Rectal smooth muscle tissue (tissue), 1 donor: ENCODE results near the gene NRG3.

Source experiments
- H3K27ac ChIP-seq: one replicate; pipeline ENCODE4 v1.7.0; 2013; ENCODE audit warnings: low read depth, low read length, inconsistent platforms
- H3K27me3 ChIP-seq: one replicate; pipeline ENCODE4 v1.7.0; 2013; ENCODE audit warnings: low read length; ENCODE audit not compliant: control insufficient read depth, insufficient read depth
- H3K36me3 ChIP-seq: one replicate; pipeline ENCODE4 v1.7.0; 2013; ENCODE audit warnings: low read length; ENCODE audit not compliant: control insufficient read depth, insufficient read depth
- H3K4me1 ChIP-seq: one replicate; pipeline ENCODE4 v1.7.0; 2013; ENCODE audit warnings: low read length; ENCODE audit not compliant: control insufficient read depth, insufficient read depth
- H3K4me3 ChIP-seq: one replicate; pipeline ENCODE4 v1.7.0; 2013; ENCODE audit warnings: low read length
- H3K9ac ChIP-seq: one replicate; pipeline ENCODE4 v1.7.0; 2013; ENCODE audit warnings: low read length

The NRG3 gene

DNA sequence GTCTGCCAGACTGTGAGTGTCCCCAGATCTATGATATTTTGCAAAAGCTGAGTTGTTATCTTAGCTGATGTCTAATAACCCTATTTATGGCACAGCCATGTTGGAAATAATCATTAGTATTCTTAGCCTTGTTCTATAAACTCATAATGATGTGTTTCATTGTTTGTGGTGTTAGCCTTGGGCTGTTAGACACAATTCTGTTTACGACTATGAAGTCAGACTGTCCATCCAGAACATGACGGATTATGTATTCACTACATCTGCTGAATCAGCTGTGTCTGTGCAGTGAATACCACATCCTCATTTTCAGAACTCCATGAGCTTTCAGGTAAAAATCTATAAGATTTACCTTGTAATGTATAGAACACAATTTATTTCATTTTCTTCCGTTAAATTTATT, 577.1 kb downstream of the NRG3 start:
- no peaks in the 10 kb centered on the region for H3K4me1 ChIP-seq
- H3K27ac ChIP-seq, result no peak overlapping the region
- no peaks in the 10 kb centered on the region for H3K27me3 ChIP-seq
- no peak overlapping the region for H3K4me3 ChIP-seq
- H3K36me3 ChIP-seq, result no peaks in the 10 kb centered on the region
- no peak overlapping the region for H3K9ac ChIP-seq

DNA sequence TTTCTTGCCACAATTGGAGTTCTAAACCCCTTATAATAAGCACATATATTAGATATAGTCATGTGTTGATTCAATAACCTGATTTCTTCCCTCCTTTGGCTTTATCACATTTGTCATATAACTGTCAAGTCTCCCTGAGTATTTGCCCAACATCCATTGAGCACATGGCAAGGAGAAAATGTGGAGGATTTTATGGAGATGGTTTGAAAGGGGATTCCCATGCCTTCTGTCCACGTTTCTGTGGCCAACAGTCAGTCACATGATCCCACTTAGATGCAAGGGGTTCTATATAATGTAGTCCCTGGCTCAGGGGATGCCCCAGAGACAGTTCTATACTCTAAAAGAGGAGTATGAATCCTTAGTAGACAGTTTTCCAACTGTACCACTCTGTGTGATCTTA, 577.7 kb downstream of the NRG3 start:
- H3K27me3 ChIP-seq, result no peaks in the 10 kb centered on the region
- no peak overlapping the region for H3K27ac ChIP-seq
- no peak overlapping the region for H3K4me3 ChIP-seq
- H3K4me1 ChIP-seq, result no peaks in the 10 kb centered on the region
- H3K9ac ChIP-seq, result no peak overlapping the region
- no peaks in the 10 kb centered on the region for H3K36me3 ChIP-seq

GRCh38 chr10:82453678-82454293, 578.8 kb downstream of the NRG3 start:
- Histone ChIP-seq H3K27me3 (no peaks in the 10 kb centered on the region), H3K4me1 (no peaks in the 10 kb centered on the region), H3K36me3 (no peaks in the 10 kb centered on the region), H3K27ac (no peak overlapping the region), H3K9ac (no peak overlapping the region), H3K4me3 (no peak overlapping the region)

GRCh38 chr10:82462910-82463551, 588.0 kb downstream of the NRG3 start:
- Histone ChIP-seq H3K27me3 (no peaks in the 10 kb centered on the region), H3K4me1 (no peaks in the 10 kb centered on the region), H3K36me3 (no peaks in the 10 kb centered on the region), H3K9ac (no peak overlapping the region), H3K27ac (no peak overlapping the region), H3K4me3 (no peak overlapping the region)

- H3K9ac ChIP-seq, result no peak overlapping the region
- H3K4me1 ChIP-seq, result no peaks in the 10 kb centered on the region
- H3K36me3 ChIP-seq, result no peaks in the 10 kb centered on the region
- no peak overlapping the region for H3K4me3 ChIP-seq
- no peak overlapping the region for H3K27ac ChIP-seq
- H3K27me3 ChIP-seq, result no peaks in the 10 kb centered on the region
Observed at GRCh38 chr10:82463614-82464013, 588.6 kb downstream of the NRG3 start.

DNA sequence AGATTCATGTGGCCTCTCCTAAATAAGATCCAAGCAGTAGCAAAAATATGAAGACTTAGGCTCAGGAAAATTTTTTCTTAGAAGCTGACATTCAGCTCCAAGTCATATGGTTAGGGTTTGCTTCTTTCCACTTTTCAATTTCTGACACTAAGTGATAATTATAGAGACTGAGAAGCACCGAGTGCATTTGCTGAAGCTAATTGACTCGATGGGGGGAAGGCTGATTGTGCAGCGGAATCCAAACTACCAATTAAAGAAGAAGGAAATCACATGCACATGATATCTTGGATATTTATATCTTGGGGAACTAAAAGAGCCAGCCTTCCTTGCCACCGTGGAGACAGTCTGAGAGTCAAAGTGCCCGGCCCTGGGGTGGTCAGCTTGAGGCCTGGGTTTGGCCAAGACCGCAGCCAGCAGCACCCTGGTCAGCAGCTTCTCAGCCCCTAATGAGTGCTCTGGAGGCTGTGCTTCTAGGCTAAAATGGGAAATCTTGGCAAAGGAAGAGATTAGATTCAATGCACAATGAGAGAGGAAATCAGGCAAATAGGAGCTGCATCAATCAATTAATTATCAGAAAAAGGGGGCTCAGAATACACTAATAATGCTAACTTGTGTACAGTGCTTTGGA, 589.3 kb downstream of the NRG3 start:
- Histone ChIP-seq H3K27ac (no peak overlapping the region), H3K36me3 (no peaks in the 10 kb centered on the region), H3K4me3 (no peak overlapping the region), H3K4me1 (no peaks in the 10 kb centered on the region), H3K9ac (no peak overlapping the region), H3K27me3 (no peaks in the 10 kb centered on the region)

- Histone ChIP-seq H3K4me3 (no peak overlapping the region), H3K9ac (no peak overlapping the region), H3K27ac (no peak overlapping the region), H3K27me3 (no peaks in the 10 kb centered on the region), H3K4me1 (no peaks in the 10 kb centered on the region), H3K36me3 (no peaks in the 10 kb centered on the region)
Observed at GRCh38 chr10:82464966-82465365, 590.0 kb downstream of the NRG3 start.

- Histone ChIP-seq H3K4me3 (no peak overlapping the region), H3K36me3 (no peaks in the 10 kb centered on the region), H3K4me1 (no peaks in the 10 kb centered on the region), H3K27ac (no peak overlapping the region), H3K9ac (no peak overlapping the region), H3K27me3 (no peaks in the 10 kb centered on the region)
Observed at GRCh38 chr10:82468453-82468852, 593.5 kb downstream of the NRG3 start.

- Histone ChIP-seq H3K9ac (no peak overlapping the region), H3K27ac (no peak overlapping the region), H3K36me3 (no peaks in the 10 kb centered on the region), H3K4me3 (no peak overlapping the region), H3K27me3 (no peaks in the 10 kb centered on the region), H3K4me1 (no peaks in the 10 kb centered on the region)
Observed at GRCh38 chr10:82472406-82473335, 597.7 kb downstream of the NRG3 start.

- no peak overlapping the region for H3K4me3 ChIP-seq
Observed at GRCh38 chr10:82477776-82478175, 602.8 kb downstream of the NRG3 start.

GRCh38 chr10:82492647-82493046, 617.7 kb downstream of the NRG3 start:
- no peak overlapping the region for H3K4me3 ChIP-seq
- H3K9ac ChIP-seq, result no peak overlapping the region

More at GRCh38 chr10:82477776-82478175, 602.8 kb downstream of the NRG3 start:
- Histone ChIP-seq H3K27ac (no peak overlapping the region), H3K9ac (no peak overlapping the region), H3K36me3 (no peaks in the 10 kb centered on the region), H3K4me1 (no peaks in the 10 kb centered on the region), H3K27me3 (no peaks in the 10 kb centered on the region)

GRCh38 chr10:82496114-82496513, 621.1 kb downstream of the NRG3 start:
- no peak overlapping the region for H3K27ac ChIP-seq
- H3K36me3 ChIP-seq, result no peaks in the 10 kb centered on the region

More at GRCh38 chr10:82492647-82493046, 617.7 kb downstream of the NRG3 start:
- Histone ChIP-seq H3K36me3 (no peaks in the 10 kb centered on the region), H3K27me3 (no peaks in the 10 kb centered on the region), H3K4me1 (no peaks in the 10 kb centered on the region), H3K27ac (no peak overlapping the region)

More at GRCh38 chr10:82496114-82496513, 621.1 kb downstream of the NRG3 start:
- no peak overlapping the region for H3K4me3 ChIP-seq
- H3K9ac ChIP-seq, result no peak overlapping the region
- H3K27me3 ChIP-seq, result no peaks in the 10 kb centered on the region
- no peaks in the 10 kb centered on the region for H3K4me1 ChIP-seq
